ENCODE results near the gene VEGFC.

GRCh38 chr4:176708771-176709311 lies 83.9 kb downstream of the VEGFC start:
- no peak for TF ChIP-seq POLR2AphosphoS5 (IDR thresholded peaks at IDR 0.05)
- no peak for TF ChIP-seq EP300 (conservative IDR thresholded peaks at IDR 0.05; ENCODE audit: poor library complexity, severe bottlenecking)
- TF ChIP-seq REST (IDR thresholded peaks at IDR 0.05; ENCODE audit: borderline replicate concordance) = no peak
- no peak for TF ChIP-seq EZH2 (IDR thresholded peaks at IDR 0.05; ENCODE audit: borderline replicate concordance, insufficient read depth, low read length, poor library complexity, severe bottlenecking)
- TF ChIP-seq, protein P1, sequence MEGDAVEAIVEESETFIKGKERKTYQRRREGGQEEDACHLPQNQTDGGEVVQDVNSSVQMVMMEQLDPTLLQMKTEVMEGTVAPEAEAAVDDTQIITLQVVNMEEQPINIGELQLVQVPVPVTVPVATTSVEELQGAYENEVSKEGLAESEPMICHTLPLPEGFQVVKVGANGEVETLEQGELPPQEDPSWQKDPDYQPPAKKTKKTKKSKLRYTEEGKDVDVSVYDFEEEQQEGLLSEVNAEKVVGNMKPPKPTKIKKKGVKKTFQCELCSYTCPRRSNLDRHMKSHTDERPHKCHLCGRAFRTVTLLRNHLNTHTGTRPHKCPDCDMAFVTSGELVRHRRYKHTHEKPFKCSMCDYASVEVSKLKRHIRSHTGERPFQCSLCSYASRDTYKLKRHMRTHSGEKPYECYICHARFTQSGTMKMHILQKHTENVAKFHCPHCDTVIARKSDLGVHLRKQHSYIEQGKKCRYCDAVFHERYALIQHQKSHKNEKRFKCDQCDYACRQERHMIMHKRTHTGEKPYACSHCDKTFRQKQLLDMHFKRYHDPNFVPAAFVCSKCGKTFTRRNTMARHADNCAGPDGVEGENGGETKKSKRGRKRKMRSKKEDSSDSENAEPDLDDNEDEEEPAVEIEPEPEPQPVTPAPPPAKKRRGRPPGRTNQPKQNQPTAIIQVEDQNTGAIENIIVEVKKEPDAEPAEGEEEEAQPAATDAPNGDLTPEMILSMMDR (IDR thresholded peaks at IDR 0.05; ENCODE audit: poor library complexity, severe bottlenecking) = no peak
- TF ChIP-seq RAD21 (conservative IDR thresholded peaks at IDR 0.05) = no peak

Measured in neural cell (in vitro differentiated cells).